ENCODE data around the gene TMCO5A. TPM values are rescaled to one million over a fixed set of nuclear protein-coding genes. Genes with fewer than 3 reads are reported as not detected.

Gene TMCO5A
- total and polyA plus RNA-seq, 2 donors (not counting 3 experiments of a cell fraction or from before 2014, with no cell fraction given) = not detected

GRCh38 chr15:37898362-37898761, 36.1 kb upstream of the TMCO5A start:
- Histone ChIP-seq H3K9ac (replicated peaks; ENCODE audit: extremely low read depth, insufficient read depth, low read length) (no peak overlapping the region), H3K27ac (ENCODE audit: insufficient read depth, low read depth, low read length) (no peak overlapping the region), H3K4me2 (ENCODE audit: insufficient read depth, low read length) (no peak overlapping the region), H3K9me1 (replicated peaks; ENCODE audit: control insufficient read depth, extremely low read depth, insufficient read depth, low read length) (no peaks in the 10 kb centered on the region), H3K36me3 (ENCODE audit: control insufficient read depth in 2 of 2, extremely low read depth in 1 of 2, insufficient read depth in 2 of 2, low read length in 2 of 2) (no peaks in the 10 kb centered on the region), H3K79me2 (ENCODE audit: control insufficient read depth, insufficient read depth, low read length) (no peaks in the 10 kb centered on the region), H4K20me1 (replicated peaks; ENCODE audit: control insufficient read depth, extremely low read depth, insufficient read depth, low read length) (no peaks in the 10 kb centered on the region), H3K4me3 (replicated peaks in 1 of 3; ENCODE audit: insufficient read depth in 1 of 3, low read depth in 1 of 3, low read length in 3 of 3) (no peak overlapping the region), H3K27me3 (ENCODE audit: control insufficient read depth in 2 of 2, insufficient read depth in 2 of 2, low read length in 2 of 2) (peaks cover 3 to 31% of the 10 kb centered on the region in 2 experiments), H3K9me3 (replicated peaks; ENCODE audit: control insufficient read depth, insufficient read depth, low read length) (no peaks in the 10 kb centered on the region), H3K4me1 (ENCODE audit: control insufficient read depth, extremely low read depth, insufficient read depth, low read length) (peaks cover 29% of the 10 kb centered on the region), H2AFZ (ENCODE audit: low read depth, low read length) (no peak overlapping the region)
- DNase-seq (ENCODE audit: low read depth, low spot score) (no peak), FAIRE-seq (no peak)
- TF ChIP-seq MYC (IDR thresholded peaks at IDR 0.05; ENCODE audit: low read depth, low read length) = no peak
- no peak for TF ChIP-seq EZH2 (IDR thresholded peaks at IDR 0.05; ENCODE audit: borderline replicate concordance, low read depth, low read length, severe bottlenecking)
- TF ChIP-seq POLR2A (IDR thresholded peaks at IDR 0.05; ENCODE audit: low read depth, low read length) = no peak
- no peak for TF ChIP-seq CTCF (IDR thresholded peaks at IDR 0.05; ENCODE audit: extremely low read depth in 1 of 2, insufficient read depth in 1 of 2, low read depth in 1 of 2, low read length in 2 of 2)
- TF ChIP-seq FOS (IDR thresholded peaks at IDR 0.05; ENCODE audit: borderline replicate concordance, insufficient read depth, low read length) = no peak
- no peak for TF ChIP-seq MAX (IDR thresholded peaks at IDR 0.05; ENCODE audit: insufficient read depth, insufficient read length)
- TF ChIP-seq JUN (IDR thresholded peaks at IDR 0.05; ENCODE audit: borderline replicate concordance, insufficient read depth, insufficient read length, low read depth) = no peak
- no peak for TF ChIP-seq GATA2 (IDR thresholded peaks at IDR 0.05; ENCODE audit: insufficient read depth, insufficient read length, low read depth, low read length)
- TF ChIP-seq POLR2AphosphoS5 (IDR thresholded peaks at IDR 0.05; ENCODE audit: insufficient read depth, low read depth, low read length) = no peak
- no TSS peak for BruUV-seq (replicated peaks)
- dilution Hi-C loops (cut with MboI; ENCODE audit: extremely low pct_ligation_motif_present, low sequenced_read_pairs) (no loop called here), intact Hi-C loops (cut with micrococcal nuclease) (no loop called here)
- ChIA-PET POLR2A (no interaction called here), CTCF (no interaction called here)

Measured in endothelial cell of umbilical vein (primary cell).